NCI-H2171 (cell line): ENCODE measurements around the gene SPINT1.

ENCODE experiments used
- DNase-seq: peaks from one replicate; lab custom pipeline; 2025; lab: John Stamatoyannopoulos, UW

The SPINT1 gene

DNA sequence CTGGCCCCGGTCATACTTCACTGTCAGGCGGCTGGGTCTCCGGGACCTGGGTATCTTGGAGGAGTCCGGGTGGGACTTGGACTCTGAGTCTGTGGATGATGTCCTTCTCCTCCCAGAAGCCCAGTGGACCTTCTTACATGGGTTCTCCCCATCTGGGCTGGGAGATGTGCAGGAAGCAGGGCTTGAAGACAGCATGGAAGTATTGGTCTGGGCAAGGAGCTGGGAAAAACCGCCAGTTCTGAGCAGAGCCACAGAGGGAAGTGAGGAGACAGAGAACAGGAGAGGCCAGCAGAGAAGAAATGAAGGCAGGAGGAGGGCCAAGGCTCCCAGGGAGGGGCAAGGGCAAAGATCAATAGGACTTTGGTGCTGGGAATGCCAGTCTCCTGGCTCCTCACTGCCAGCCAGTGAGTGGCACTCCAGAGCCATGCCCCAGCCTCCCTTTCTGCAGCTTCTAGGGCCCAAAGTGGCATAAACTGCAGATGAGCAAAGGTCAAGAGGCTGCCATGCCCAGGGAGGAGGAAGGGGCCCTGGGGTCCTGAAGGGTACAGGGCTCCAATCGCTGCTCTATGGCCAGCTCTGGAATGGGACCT lies 15.3 kb upstream of the SPINT1 start, which contains the start of gene PPP1R14D:
PPP1R14D (minus strand) TSS at position 262 of the 590 bp plus-strand sequence; CDS start at position 195, 67 bp downstream.
- no peak for DNase-seq

DNA sequence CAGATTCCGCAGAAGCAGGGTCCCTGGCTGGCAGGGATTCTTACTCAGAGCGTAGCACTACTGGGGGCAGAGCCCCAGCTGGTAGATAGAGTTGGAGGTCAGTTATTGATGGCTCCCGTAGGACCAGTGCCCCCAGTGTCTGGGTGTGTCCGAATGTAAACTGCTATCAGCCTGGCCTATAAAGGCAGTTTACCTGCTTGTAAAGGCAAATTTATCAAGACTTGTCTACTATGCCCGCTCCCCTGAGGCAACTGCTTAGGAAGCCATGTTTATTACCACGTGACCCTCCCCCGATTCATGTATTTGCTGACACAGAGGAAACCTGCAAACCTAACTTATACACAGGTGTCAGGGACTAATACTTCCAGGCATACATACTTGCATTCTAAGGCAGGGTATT lies 14.7 kb upstream of the SPINT1 start:
- no peak for DNase-seq

GRCh38 chr15:40830884-40831283 lies 13.0 kb upstream of the SPINT1 start:
- DNase-seq, result no peak

GRCh38 chr15:40831861-40832260 lies 12.0 kb upstream of the SPINT1 start:
- DNase-seq, result no peak

- no peak for DNase-seq
These were observed 10.9 kb upstream of the SPINT1 start for GRCh38 chr15:40832903-40833302.

- DNase-seq, result no peak
These were observed 7.8 kb upstream of the SPINT1 start for GRCh38 chr15:40836020-40836419.

DNA sequence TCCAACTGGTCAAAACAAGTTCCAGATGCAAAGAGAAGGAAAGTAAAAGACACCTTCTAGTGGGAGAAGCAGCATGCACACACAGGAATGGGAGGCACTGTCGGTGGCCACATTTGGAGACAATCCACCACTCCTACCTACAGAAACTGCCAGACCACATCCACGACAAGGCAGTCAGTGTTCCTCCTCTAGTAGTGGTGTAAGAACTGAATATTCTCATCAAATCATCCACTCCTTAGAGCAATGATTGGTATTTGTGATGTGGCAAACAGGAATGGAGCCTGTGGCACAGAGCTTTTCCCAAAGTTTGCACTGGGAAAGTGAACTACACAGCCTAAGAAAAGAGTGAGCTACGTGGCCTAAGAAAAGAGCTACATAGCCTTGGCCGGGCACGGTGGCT lies 5.1 kb upstream of the SPINT1 start:
- DNase-seq, result no peak

DNA sequence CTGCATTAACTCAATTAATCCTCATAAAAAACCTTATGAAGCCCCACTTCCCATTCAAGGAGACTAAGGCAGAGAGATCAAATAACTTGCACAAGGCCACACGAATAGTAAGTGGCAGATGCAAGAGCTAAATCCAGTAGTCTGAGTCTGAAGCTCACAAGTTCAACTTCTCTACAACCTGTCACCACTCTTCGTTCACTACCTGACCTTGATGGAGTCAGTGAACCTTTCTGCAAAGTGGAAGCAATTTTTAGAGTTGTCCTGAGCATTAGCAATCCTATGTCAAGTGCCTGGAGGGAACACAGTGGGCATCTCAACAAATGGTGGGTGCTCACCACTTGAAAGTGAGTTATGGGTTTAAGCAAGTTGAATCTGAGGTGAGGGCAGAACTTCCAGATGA lies 2.1 kb upstream of the SPINT1 start:
- no peak for DNase-seq

DNA sequence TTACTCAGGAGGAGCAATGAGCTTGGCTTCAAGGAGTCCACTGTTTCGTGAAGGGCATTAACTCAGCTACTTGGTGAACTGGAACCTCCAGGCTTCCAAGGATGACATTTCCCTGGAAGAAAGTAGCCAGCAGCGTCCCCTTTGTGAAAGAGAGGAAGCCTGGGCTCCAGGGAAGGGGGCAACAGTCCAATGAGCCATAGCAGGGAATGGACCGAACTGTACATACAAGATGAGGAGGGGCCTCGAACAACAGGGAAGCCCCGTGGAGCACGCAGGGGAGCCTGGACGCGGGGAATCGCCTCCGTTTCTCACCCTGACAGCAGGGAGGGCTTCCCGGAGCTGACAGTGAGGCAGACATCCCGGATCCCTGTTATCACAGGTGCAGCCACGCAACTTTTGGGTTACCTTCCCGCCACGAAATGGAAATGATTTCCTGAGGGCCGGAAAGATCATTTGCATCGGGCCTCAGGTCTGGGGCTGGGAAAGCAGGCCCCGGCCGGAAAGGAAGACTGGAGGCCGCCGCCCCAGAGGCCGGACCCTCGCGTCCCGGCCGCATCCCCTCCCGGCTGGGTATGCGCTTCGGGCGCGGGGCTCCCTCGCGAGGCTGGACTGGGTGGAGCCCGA lies 475 bp upstream of the SPINT1 start:
- DNase-seq, result no peak

DNA sequence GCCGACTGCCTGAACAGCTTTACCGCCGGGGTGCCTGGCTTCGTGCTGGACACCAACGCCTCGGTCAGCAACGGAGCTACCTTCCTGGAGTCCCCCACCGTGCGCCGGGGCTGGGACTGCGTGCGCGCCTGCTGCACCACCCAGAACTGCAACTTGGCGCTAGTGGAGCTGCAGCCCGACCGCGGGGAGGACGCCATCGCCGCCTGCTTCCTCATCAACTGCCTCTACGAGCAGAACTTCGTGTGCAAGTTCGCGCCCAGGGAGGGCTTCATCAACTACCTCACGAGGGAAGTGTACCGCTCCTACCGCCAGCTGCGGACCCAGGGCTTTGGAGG lies 815 bp downstream of the SPINT1 start:
- peak; percentile 29 for DNase-seq

DNA sequence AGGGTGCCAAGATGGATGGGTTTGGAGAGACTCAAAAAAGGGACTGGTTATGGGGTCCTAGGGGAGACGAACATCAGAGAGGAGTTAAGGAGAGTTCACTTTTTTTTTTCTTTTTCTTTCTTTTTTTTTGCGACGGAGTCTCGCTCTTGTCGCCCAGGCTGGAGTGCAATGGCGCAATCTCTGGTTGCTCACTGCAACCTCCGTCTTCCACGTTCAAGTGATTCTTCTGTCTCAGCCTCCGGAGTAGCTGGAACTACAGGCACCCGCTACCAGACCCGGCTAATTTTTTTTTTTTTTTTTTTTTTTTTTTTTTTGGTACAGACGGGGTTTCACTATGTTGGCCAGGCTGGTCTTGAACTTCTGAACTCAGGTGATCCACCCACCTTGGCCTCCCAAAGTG lies 1.2 kb downstream of the SPINT1 start:
- no peak for DNase-seq

- no peak for DNase-seq
These were observed 1.9 kb downstream of the SPINT1 start for GRCh38 chr15:40845511-40846284.

- DNase-seq, result no peak
These were observed 3.0 kb downstream of the SPINT1 start for GRCh38 chr15:40846841-40847222.

GRCh38 chr15:40847223-40847961 lies 3.5 kb downstream of the SPINT1 start:
- no peak for DNase-seq

DNA sequence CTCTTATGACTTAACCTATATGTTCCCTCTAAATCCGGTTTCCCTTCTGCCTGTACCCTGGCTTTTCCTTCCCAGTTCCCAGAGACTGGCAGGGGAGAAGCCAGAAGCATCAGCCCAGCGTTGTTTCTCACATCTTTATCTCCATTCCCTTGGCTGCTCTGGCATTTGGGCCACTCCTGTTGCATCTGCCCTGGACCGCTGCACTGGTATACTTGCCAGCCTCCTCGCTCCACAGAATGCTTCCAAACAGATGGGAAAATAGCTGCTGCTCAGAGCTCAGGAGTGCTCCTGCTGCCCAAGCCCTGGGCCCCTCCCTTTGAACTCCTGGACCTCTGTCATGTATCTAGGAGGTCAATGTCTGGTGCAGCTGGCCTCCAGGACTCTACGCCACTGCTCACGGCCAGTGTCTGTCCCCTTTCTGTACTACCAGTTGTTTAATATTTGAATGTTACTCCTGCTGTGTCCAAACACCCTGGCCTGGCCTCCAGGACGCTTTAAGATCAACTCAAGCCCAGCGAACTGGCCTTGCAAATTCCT lies 6.8 kb downstream of the SPINT1 start:
- DNase-seq, result no peak

- DNase-seq, result no peak
These were observed 8.7 kb downstream of the SPINT1 start for GRCh38 chr15:40852529-40852928.

DNA sequence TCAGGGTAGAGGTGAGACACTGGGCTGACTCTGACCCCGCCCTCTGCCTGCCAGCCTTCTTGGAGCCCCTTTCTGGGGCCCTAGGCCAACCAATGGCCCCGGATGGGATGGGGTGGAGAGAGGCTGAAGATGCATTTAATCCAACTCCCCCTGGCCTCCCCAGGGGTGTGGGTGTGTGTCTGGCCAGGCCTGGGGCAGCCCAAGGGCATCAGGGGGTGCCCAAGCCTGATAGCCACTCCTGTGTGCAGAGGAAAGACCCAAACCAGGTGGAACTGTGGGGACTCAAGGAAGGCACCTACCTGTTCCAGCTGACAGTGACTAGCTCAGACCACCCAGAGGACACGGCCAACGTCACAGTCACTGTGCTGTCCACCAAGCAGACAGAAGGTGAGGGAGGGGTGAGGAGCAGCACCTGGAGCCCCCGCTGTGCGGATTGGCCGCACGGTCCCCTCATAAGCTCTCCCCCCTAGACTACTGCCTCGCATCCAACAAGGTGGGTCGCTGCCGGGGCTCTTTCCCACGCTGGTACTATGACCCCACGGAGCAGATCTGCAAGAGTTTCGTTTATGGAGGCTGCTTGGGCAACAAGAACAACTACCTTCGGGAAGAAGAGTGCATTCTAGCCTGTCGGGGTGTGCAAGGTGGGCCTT lies 9.5 kb downstream of the SPINT1 start:
- no peak for DNase-seq

GRCh38 chr15:40854161-40854560 lies 10.3 kb downstream of the SPINT1 start:
- DNase-seq, result no peak

DNA sequence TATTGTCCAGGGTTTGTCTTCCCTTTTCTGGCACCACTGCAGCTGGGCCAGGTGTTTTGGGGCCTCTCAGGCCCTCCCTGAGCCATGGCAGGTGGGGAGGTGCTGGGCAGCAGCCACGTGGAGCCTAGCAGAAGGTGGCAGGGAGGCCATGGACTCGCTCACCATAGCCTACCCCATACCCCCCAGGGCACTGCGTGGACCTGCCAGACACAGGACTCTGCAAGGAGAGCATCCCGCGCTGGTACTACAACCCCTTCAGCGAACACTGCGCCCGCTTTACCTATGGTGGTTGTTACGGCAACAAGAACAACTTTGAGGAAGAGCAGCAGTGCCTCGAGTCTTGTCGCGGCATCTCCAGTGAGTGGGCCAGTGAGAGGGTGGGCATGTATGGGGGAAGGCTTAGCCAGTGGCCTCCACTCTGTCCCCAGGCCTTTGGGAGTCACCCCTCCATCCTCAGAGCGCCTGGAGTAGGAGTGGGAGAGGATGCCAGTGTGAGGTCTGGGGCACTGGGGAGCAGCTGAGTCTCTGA lies 11.9 kb downstream of the SPINT1 start:
- DNase-seq, result no peak

DNA sequence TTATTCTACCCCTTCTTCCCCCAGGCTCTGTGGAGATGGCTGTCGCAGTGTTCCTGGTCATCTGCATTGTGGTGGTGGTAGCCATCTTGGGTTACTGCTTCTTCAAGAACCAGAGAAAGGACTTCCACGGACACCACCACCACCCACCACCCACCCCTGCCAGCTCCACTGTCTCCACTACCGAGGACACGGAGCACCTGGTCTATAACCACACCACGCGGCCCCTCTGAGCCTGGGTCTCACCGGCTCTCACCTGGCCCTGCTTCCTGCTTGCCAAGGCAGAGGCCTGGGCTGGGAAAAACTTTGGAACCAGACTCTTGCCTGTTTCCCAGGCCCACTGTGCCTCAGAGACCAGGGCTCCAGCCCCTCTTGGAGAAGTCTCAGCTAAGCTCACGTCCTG lies 12.9 kb downstream of the SPINT1 start:
- DNase-seq, result no peak

- DNase-seq, result peak; percentile 69
These were observed 13.9 kb downstream of the SPINT1 start for GRCh38 chr15:40857601-40858341.
